C4-2B (cell line): ENCODE results near the gene SHISAL2A.

ENCODE experiments used
- ZFX ChIP-seq: fragments of 450-650 bp; IDR thresholded peaks from 2 replicates; pipeline ENCODE4 v1.6.1; 2017
- TF ChIP-seq, protein P1 (sequence below): fragments of 450-650 bp; conservative IDR thresholded peaks from 2 replicates; pipeline ENCODE4 v1.5.1; 2017; ENCODE audit warnings: mild to moderate bottlenecking

DNA sequence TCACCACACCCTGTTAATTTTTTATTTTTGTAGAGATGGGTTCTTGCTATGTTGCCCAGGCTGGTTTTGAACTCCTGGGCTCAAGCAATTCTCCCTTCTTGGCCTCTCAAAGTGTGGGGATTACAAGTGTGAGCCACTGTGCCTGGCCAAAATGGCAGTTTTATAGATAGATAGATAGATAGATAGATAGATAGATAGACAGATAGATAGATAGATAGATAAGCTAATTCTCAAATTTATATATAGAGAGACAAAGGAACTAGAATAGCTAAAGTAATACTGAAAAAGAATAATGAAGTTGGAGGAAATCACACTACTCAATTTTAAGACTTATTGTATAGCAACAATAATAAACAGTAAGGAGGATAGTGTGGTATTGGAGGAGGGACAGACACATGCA lies 21.1 kb downstream of the SHISAL2A start:
- TF ChIP-seq, protein P1, sequence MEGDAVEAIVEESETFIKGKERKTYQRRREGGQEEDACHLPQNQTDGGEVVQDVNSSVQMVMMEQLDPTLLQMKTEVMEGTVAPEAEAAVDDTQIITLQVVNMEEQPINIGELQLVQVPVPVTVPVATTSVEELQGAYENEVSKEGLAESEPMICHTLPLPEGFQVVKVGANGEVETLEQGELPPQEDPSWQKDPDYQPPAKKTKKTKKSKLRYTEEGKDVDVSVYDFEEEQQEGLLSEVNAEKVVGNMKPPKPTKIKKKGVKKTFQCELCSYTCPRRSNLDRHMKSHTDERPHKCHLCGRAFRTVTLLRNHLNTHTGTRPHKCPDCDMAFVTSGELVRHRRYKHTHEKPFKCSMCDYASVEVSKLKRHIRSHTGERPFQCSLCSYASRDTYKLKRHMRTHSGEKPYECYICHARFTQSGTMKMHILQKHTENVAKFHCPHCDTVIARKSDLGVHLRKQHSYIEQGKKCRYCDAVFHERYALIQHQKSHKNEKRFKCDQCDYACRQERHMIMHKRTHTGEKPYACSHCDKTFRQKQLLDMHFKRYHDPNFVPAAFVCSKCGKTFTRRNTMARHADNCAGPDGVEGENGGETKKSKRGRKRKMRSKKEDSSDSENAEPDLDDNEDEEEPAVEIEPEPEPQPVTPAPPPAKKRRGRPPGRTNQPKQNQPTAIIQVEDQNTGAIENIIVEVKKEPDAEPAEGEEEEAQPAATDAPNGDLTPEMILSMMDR = no peak
- TF ChIP-seq ZFX = no peak
